ENCODE measurements around the gene ZBTB7B.

ZBTB7B gene

GRCh38 chr1:155002464-155003226 is at the start of gene ZBTB7B:
TSS of gene ZBTB7B (plus strand) at chr1:155002802. CDS start at chr1:155014661, 11,859 bp downstream.
- DNase-seq (ENCODE audit: low read depth in 2 of 3, low spot score in 1 of 3) = no peak

DNA sequence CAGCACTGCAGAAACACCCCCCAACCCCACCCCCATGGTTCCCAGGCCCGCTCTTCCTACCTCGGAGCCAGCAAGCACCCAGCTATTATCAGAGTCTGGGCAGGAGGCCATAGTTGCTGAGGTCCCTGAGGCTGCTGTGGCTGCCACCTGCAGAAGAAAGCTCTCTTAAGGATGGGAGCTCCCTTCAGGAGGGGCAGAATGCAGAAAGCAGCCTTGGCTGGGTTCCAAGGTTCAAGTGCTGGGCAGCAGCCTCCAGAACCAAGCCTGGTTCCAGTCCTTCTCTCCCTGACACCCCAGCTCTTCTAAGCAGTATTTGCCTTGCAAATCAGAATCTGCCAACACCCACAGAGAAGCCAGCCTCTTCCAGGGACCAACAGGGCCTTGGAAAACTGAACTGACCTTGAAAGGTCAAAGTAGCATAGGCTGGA is 49.0 kb upstream of the ZBTB7B start:
- DNase-seq (ENCODE audit: low read depth in 2 of 3, low spot score in 1 of 3) = no peak

- DNase-seq (ENCODE audit: low read depth in 2 of 3, low spot score in 1 of 3) = no peak
These were observed 48.1 kb upstream of the ZBTB7B start for GRCh38 chr1:154954541-154954940.

DNA sequence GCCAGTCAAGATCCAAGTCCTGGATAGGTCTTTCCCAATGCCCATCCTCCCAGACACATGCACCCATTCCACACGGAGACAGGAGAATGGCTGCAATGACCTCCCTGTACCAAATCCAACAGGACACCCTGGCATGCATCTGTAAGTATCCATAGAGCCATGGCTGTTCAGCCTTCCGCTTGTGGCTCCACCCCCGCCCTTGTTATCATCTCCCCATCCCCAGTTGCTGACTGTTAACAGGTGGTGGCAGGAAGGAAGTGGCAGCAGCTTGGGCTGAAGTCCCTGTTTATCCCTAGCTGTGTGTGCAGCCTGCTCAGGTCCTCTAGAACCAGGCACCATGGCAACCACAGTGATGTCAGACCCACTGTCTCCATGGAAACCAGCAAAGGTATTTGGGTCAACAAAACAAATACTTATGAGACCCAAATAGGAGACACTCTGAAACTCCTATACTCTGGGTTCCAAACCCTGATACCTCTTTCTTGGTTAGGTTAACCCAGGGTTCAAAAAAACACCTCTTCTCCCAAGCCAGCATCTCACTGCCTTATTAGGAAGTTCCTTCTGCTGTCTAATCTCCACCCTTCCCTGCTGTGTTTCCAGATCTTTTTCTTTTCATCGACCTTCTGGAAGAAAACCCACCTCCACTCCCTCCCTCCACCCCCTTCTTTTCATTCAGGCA is 47.4 kb upstream of the ZBTB7B start:
- DNase-seq (ENCODE audit: low read depth in 2 of 3, low spot score in 1 of 3) = peak; percentile 71 to 73 (median 71)

DNA sequence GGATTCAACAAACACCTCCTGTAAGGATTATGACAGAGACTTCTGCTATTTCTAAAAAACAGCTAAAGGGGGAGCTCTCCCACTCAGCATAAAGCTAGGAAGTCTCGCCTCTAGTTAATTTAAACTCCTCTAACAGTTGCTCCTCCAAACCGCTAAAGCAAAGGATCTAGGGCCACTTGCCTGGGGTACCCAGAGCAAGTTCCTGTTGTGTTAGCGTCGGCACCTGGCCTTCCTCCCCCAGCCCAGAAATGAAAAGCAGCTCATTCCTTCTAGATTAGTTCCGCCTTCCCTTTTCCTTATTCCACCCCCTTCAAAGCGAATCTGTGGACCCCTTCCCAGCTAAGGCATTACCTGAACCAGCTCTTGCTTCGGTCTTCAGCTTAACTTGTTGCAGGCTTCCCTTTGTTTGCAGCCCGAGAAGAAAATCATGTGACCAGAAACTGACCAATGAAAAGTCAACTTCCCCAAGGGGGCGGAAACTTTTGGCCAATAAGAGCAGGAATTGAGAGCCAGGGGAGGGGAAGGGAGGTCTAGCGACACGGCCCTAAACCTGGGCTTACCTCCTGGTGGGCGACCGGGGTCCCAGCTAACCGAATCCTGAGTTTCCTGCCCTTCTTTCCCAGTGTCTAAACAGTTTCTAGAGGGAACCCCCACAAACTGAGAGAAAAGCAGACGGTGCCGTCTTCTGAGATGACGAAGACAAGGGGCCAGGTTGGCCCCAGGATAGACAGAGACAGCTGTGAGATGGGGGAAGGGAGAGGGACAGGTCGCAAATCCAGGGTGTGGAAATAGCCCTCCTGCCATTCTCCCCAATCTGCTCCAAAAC is 46.7 kb upstream of the ZBTB7B start, which contains the start of gene PBXIP1:
PBXIP1 (minus strand) TSS at position 382 of the 826 bp plus-strand sequence. CDS start 2,378 bp downstream, outside the sequence.
- peak; percentile 52 to 88 (median 58) for DNase-seq (ENCODE audit: low read depth in 2 of 3, low spot score in 1 of 3)

DNA sequence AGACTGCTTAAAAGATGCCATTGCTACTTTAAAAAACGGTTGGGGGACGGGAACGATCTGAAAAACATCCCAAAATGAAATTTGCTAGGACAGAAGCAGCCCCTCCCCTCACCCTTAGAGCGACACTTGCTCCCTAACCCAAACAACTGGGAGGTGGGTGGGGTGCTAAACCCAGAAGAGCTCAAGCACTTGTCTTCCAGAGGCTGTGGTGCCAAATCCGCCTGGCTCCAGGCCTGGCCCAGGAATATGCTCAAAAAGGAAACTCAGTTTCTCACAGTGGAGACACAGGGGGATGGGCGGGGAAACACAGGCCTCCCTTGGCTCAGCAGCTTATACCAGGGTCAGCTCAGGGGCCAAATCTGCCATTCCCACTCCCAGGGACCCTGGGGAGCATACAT is 46.1 kb upstream of the ZBTB7B start:
- DNase-seq (ENCODE audit: low read depth in 2 of 3, low spot score in 1 of 3) = no peak

DNA sequence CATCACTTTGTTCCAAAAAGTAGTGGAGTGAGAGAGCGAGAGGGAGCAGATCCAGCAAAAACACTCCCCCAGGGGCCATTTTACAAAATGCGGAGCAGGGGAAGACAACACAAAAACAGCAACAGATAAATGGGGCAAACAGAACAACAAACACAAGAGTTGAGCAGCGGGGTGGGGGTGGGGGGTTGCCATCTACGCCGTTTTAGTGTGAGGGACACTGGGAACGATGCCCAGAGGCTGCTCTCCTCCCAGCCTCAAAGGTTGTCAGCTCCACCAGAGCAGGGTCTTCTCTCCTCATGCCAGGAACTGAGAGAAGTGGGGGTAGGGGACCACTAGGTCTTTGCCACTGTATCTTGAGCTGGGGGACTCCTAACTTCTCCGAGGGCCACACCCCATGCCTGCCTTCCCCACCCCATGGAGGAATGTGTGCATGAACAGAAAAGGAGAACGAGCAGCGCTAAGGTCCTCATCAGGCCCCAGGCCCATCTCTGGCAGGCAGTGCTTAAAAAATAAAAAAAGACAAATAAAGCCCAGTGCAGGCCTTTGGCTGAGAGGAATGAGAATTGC is 45.4 kb upstream of the ZBTB7B start:
- DNase-seq (ENCODE audit: low read depth in 2 of 3, low spot score in 1 of 3) = no peak

- DNase-seq (ENCODE audit: low read depth in 2 of 3, low spot score in 1 of 3) = no peak
These were observed 44.6 kb upstream of the ZBTB7B start for GRCh38 chr1:154958036-154958435.

DNA sequence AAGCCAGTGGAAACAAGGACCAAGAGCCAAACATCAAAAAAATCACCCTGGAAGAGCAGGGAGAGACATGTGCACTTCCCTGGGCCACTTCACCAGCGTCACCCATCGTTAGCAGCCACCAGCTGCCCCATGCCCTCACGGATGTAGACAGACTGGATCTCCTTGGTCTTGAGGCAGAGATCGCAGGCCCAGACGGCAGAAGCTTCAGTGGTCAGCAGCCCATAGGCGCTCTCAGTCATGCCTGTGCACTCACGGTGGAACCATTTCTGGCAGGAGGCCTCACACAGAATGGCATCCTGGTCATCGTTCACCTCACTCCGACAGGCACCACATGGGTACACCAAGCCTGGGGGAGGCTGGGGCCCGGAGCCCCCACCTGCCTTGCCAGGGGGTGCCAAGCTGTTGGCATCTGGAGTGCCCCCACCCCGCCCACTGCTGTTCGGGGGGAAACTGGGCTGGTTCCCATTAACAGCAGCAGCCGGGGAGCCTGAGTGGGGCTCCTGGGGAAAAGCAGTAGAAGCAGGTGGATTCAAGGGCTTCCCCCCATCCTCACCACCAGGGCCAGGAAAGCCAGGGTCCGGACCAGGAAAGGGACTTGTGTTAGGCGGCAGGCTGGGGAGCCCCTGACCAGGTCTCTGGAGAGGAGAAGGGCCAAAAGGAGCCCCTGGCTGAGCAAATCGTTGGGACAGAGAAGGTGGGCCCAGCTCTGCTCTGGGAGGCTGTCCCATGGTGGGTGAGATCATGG is 43.7 kb upstream of the ZBTB7B start:
- DNase-seq (ENCODE audit: low read depth in 2 of 3, low spot score in 1 of 3) = no peak

- DNase-seq (ENCODE audit: low read depth in 2 of 3, low spot score in 1 of 3) = no peak
These were observed 43.2 kb upstream of the ZBTB7B start for GRCh38 chr1:154959426-154959780.

GRCh38 chr1:154960446-154961136 is 42.0 kb upstream of the ZBTB7B start:
- DNase-seq (ENCODE audit: low read depth in 2 of 3, low spot score in 1 of 3) = no peak

DNA sequence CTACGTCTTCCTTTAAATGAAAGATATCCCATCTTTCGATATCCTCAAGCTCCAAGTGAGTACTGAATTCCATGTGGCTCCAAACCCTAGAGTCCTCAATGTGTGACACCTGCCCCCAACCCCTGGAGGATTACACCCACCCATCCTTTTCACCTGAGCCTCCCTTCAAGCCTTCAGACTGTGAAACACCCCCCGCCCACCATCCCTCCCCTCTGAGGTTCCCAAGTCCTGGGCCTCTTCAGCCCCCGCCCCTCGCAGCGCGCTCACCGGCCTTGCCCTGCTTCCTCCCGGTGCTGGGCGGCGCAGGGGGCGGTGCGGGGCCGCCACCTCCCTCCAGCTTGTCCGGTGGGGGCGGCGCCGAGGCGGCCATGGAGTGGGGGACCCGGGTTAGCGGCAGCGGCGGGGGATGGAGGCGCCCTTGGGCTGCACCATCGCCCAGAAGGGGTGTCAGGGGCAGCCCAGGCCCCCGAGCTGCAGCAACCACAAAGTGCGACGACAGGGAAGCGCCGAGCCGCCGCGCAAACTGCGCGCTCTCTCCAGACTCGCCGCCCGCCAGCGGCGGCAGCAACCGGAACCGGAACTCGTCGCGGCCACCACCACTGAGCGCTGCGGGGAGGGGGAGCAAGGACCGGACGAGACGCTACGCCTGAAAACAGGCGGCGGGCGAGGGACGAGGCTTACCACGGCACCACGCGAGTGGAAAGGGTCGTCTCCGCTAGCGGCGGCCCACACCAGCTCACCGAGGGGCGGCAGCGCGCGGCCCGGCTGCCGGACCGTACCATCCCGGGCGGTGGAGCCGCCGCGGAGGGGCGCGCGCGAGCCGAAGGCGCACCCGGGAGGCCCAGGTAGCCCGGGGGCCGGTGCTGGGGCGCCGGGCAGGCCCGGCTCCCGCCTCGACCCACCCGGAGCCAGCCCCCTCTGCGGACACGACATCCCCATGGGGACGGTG is 41.1 kb upstream of the ZBTB7B start, which contains the start of gene PYGO2:
PYGO2 (minus strand) TSS at position 576 of the 949 bp plus-strand sequence; CDS start at position 370, 206 bp downstream.
- DNase-seq (ENCODE audit: low read depth in 2 of 3, low spot score in 1 of 3) = peak; percentile 62 to 82 (median 63)

DNA sequence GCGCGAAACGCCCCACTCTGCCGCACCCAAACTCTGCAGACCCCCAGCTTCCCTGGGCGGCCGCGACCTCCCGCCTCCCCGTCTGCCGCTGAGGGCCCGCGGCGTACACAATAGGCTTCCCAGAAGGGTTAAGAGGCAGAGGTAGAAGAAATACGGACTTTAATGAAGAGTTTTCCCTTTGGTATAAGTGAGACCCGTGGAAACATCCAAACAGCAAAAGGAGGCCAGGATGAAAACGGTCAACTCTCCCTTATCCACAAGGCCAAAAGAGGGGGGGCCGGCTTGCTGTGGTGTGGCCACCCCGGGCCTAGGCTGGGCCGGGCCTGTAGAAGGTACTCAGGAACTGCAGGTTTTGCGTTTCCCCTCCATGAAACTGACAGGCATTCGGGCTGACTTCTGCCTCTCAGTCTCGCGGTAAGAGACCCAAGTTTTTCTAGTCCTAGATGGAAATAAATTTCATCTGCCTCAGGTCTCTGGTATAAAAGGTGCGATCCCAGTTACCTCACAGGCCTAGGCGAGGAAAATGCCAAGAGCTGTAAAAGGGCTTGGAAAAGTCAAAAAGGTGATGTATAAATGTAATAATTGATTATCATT is 40.3 kb upstream of the ZBTB7B start:
- no peak for DNase-seq (ENCODE audit: low read depth in 2 of 3, low spot score in 1 of 3)

GRCh38 chr1:154962795-154963330 is 39.7 kb upstream of the ZBTB7B start:
- no peak for DNase-seq (ENCODE audit: low read depth in 2 of 3, low spot score in 1 of 3)

DNA sequence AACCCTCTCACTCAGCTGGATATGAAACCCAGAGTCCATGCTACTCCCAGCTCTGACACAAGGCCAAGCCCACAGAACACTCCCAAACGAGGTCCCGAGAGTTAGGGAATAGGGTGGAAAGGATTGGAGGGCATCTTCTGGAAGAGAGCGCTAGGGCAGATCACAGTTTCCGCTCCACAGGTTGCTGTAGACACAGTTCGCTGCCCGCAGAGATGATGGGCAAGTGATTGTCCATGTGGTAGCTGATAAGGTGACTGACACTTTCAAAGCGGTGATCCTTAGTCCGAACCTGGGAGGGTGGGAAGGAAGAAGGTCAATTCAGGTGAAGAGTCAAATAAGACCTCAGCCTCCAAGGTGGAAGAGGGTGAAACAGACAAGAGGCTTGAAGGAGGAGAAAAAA is 39.0 kb upstream of the ZBTB7B start:
- no peak for DNase-seq (ENCODE audit: low read depth in 2 of 3, low spot score in 1 of 3)

GRCh38 chr1:154964359-154964758 is 38.2 kb upstream of the ZBTB7B start:
- no peak for DNase-seq (ENCODE audit: low read depth in 2 of 3, low spot score in 1 of 3)

DNA sequence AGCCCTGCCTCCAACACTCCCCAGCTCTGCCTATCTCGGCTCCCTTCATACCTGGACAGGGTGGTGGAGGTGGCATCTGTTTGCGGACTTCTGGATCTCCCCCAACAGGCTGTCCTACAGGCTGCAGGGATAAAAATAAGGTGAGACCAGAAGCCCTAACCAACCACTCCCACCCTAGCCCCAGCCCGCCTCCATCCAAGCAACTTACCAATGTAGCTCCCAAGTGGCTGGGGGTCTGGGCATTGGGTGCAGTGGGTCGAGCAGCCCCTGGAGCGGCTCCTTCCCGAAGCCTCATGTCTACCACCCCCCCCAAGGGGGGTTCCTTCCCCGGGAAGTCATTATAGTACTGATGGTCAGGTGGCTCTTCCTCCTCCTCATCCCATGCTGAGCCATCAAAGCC is 36.5 kb upstream of the ZBTB7B start:
- no peak for DNase-seq (ENCODE audit: low read depth in 2 of 3, low spot score in 1 of 3)

DNA sequence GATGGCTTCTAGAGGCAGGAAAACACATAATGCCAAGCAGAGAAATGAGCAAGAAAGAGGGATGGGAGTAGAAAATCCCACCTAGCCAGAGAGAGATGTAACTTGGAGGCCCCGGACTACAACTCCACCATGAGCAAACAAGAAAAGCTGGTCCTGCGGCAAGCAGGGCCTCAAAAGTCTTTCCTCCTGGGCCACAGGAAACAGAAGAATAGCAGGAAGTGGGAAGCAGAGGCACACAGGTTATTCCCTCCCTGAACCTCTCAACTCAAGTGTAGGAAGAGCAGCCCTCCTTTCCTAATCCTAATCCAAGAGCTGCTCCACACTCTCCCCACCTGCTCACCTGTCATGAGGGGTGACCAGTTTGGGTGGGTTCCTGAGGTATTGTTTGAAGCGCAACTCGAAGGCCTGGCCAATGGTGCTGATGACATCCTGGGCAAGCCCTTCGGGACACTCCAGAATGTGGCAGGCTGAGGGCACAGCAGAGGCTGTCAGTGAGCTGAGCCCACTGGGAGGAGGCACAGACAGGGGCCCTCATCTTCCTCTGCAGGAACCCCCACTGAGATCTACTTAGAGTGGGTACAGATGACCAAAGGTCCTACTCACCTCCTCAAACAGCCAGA is 35.2 kb upstream of the ZBTB7B start:
- DNase-seq (ENCODE audit: low read depth in 2 of 3, low spot score in 1 of 3) = no peak
